GM23248 (cell line): ENCODE results near the gene XXYLT1. TPM values are rescaled to one million over a fixed set of nuclear protein-coding genes. Genes with fewer than 3 reads are reported as not detected.
"Not testable (repeated sequence)": the region's sequence is repeated elsewhere in the genome, so short reads cannot be mapped to it uniquely, and the experiment has no call there.

Experiments
- DNase-seq: peaks from one replicate; pipeline ENCODE4 v3.0.0-alpha.2; 2015
- H2AFZ ChIP-seq: fragments of 200-600 bp; sonication (generic); 2 replicates; pipeline ENCODE4 v1.6.1; 2016; ENCODE audit warnings: antibody characterized with exemption
- H3F3A ChIP-seq: fragments of 200-600 bp; sonication (generic); 2 replicates; pipeline ENCODE4 v1.6.1; 2016; ENCODE audit warnings: mild to moderate bottlenecking, antibody characterized with exemption, mixed run types; ENCODE audit not compliant: insufficient read depth
- H3K27ac ChIP-seq: fragments of 200-600 bp; sonication (generic); 2 replicates; pipeline ENCODE4 v1.5.1; 2016; ENCODE audit warnings: mild to moderate bottlenecking
- H3K27me3 ChIP-seq: fragments of 200-600 bp; sonication (generic); replicated peaks from 2 replicates; pipeline ENCODE4 v1.6.1; 2016; ENCODE audit warnings: mild to moderate bottlenecking; ENCODE audit not compliant: insufficient read depth
- H3K36me3 ChIP-seq: fragments of 200-600 bp; sonication (generic); 2 replicates; pipeline ENCODE4 v1.6.1; 2016; ENCODE audit warnings: low read depth, mild to moderate bottlenecking
- H3K4me1 ChIP-seq: fragments of 200-600 bp; sonication (generic); 2 replicates; pipeline ENCODE4 v1.6.1; 2016; ENCODE audit warnings: mild to moderate bottlenecking; ENCODE audit not compliant: insufficient read depth
- H3K4me2 ChIP-seq: fragments of 200-600 bp; sonication (generic); one replicate; pipeline ENCODE4 v1.6.1; 2016; ENCODE audit warnings: mild to moderate bottlenecking; ENCODE audit not compliant: unreplicated experiment
- H3K4me3 ChIP-seq: fragments of 200-600 bp; sonication (generic); 2 replicates; pipeline ENCODE4 v1.5.1; 2016; ENCODE audit warnings: mild to moderate bottlenecking
- H3K79me2 ChIP-seq: fragments of 200-600 bp; sonication (generic); 2 replicates; pipeline ENCODE4 v1.6.1; 2016; ENCODE audit warnings: mild to moderate bottlenecking; ENCODE audit not compliant: insufficient read depth
- H3K9ac ChIP-seq: fragments of 200-600 bp; sonication (generic); 2 replicates; pipeline ENCODE4 v1.6.1; 2016; ENCODE audit warnings: mild to moderate bottlenecking
- H3K9me2 ChIP-seq: fragments of 200-600 bp; sonication (generic); 2 replicates; pipeline ENCODE4 v1.6.1; 2016; ENCODE audit warnings: mixed run types, mild to moderate bottlenecking, moderate library complexity; ENCODE audit not compliant: insufficient read depth
- H3K9me3 ChIP-seq: fragments of 200-600 bp; sonication (generic); one replicate; pipeline ENCODE4 v1.6.1; 2017; ENCODE audit warnings: low read depth
- H4K20me1 ChIP-seq: fragments of 200-600 bp; sonication (generic); 2 replicates; pipeline ENCODE4 v1.6.0; 2016; ENCODE audit not compliant: insufficient read depth
- EZH2 ChIP-seq: fragments of 200-600 bp; sonication (generic); IDR thresholded peaks from 2 replicates; pipeline ENCODE4 v1.6.1; 2018; ENCODE audit warnings: antibody characterized with exemption, mild to moderate bottlenecking; ENCODE audit not compliant: insufficient read depth, poor library complexity, severe bottlenecking
- EZH2phosphoT487 ChIP-seq: fragments of 200-600 bp; sonication (generic); IDR thresholded peaks from 2 replicates; pipeline ENCODE4 v1.6.1; 2018; ENCODE audit warnings: antibody characterized with exemption, moderate library complexity, mild to moderate bottlenecking, low read depth; ENCODE audit not compliant: insufficient read depth
- WGBS, 2 experiments: methylation state at CpG; one replicate each; pipeline ENCODE4 v1.1.6; 2015 to 2017; ENCODE audit warnings: low lambda C conversion rate in 2 of 2, low coverage in 1 of 2; ENCODE audit errors: missing lambda C conversion rate in 2 of 2; 5-methylcytosine and 5-hydroxymethylcytosine counted together
- in situ Hi-C: fragments of 300-500 bp; cut with MboI; formaldehyde crosslinking; loops from 2 replicates; pipeline ENCODE4 v1.15.0; 2020
- polyA plus RNA-seq: library from polyadenylated mRNA; unstranded; fragments of >200 nt; fragmentation: Nextera tagmentation; extraction: Ambion mirVana; gene quantifications from 2 replicates; pipeline ENCODE4 v1.2.1, GENCODE V29; 2016
- total RNA-seq: library from RNA; depleted of rRNA; stranded (reverse); fragments of >200 nt; shearing (Covaris generic); gene quantifications from 2 replicates; pipeline ENCODE4 v1.2.3, GENCODE V29; 2014

The XXYLT1 gene
- total and polyA plus RNA-seq, 2 experiments from 2014 or later: 22.8 to 44.7 TPM

GRCh38 chr3:195306369-195306768 lies 35.4 kb upstream of the XXYLT1 start:
- no peak overlapping the region for H3K4me3 ChIP-seq

GRCh38 chr3:195302431-195302830 lies 31.5 kb upstream of the XXYLT1 start:
- no peaks in the 10 kb centered on the region for H3K27me3 ChIP-seq
- no peak overlapping the region for H3K4me3 ChIP-seq
- WGBS, 2 experiments: 89 to 90% methylated on average over 3 of the region's 3 CpGs
- no peak overlapping the region for H3K9ac ChIP-seq
- H3K9me2 ChIP-seq: no peaks in the 10 kb centered on the region
- H3K4me1 ChIP-seq: 0 out of 2 replicates have a peak, but pooled peaks cover 7% of the 10 kb centered on the region
- TF ChIP-seq EZH2phosphoT487 (no peak), EZH2 (no peak)
- H3K4me2 ChIP-seq: no peak overlapping the region
- in situ Hi-C loops: no loop called here
- H4K20me1 ChIP-seq: no peaks in the 10 kb centered on the region
- H3K9me3 ChIP-seq: no peaks in the 10 kb centered on the region
- peaks cover 21% of the 10 kb centered on the region for H3K36me3 ChIP-seq
- H3K79me2 ChIP-seq: no peaks in the 10 kb centered on the region; the same call in 1 of the 2 replicates
- peaks cover 7% of the 10 kb centered on the region; the same call in 1 of the 2 replicates for H3F3A ChIP-seq
- H2AFZ ChIP-seq: no peak overlapping the region
- H3K27ac ChIP-seq: no peak overlapping the region
- peak; percentile 22 for DNase-seq

More at GRCh38 chr3:195306369-195306768, 35.4 kb upstream of the XXYLT1 start:
- H4K20me1 ChIP-seq: no peaks in the 10 kb centered on the region
- H3K9me3 ChIP-seq: no peaks in the 10 kb centered on the region
- H3K79me2 ChIP-seq: no peaks in the 10 kb centered on the region; the same call in 1 of the 2 replicates
- H3K4me1 ChIP-seq: 0 out of 2 replicates have a peak, but pooled peaks cover 7% of the 10 kb centered on the region
- no peak overlapping the region for H3K9ac ChIP-seq
- no peak overlapping the region for H3K4me2 ChIP-seq
- WGBS, 2 experiments: 97% methylated on average over 4 of the region's 4 CpGs
- DNase-seq: no peak
- no peaks in the 10 kb centered on the region for H3K27me3 ChIP-seq
- peaks cover 14% of the 10 kb centered on the region for H3K36me3 ChIP-seq
- H3F3A ChIP-seq: peaks cover 7% of the 10 kb centered on the region; the same call in 1 of the 2 replicates
- H3K9me2 ChIP-seq: no peaks in the 10 kb centered on the region
- H2AFZ ChIP-seq: no peak overlapping the region
- H3K27ac ChIP-seq: no peak overlapping the region
- TF ChIP-seq EZH2 (no peak), EZH2phosphoT487 (no peak)
- in situ Hi-C loops: no loop called here

- H3K79me2 ChIP-seq: no peaks in the 10 kb centered on the region; the same call in 1 of the 2 replicates
- no peak overlapping the region for H2AFZ ChIP-seq
- H3K9me2 ChIP-seq: no peaks in the 10 kb centered on the region
- peaks cover 22% of the 10 kb centered on the region for H3K36me3 ChIP-seq
- H3K4me3 ChIP-seq: no peak overlapping the region
- H3K27ac ChIP-seq: no peak overlapping the region
- DNase-seq: no peak
- H3K4me1 ChIP-seq: 0 out of 2 replicates have a peak, but pooled peaks cover 4% of the 10 kb centered on the region
- H3K4me2 ChIP-seq: no peak overlapping the region
- in situ Hi-C loops: no loop called here
- H3K27me3 ChIP-seq: no peaks in the 10 kb centered on the region
- H3K9ac ChIP-seq: no peak overlapping the region
- no peaks in the 10 kb centered on the region for H4K20me1 ChIP-seq
- TF ChIP-seq EZH2phosphoT487 (no peak), EZH2 (no peak)
- H3F3A ChIP-seq: peaks cover under 1% of the 10 kb centered on the region; the same call in 1 of the 2 replicates
- no peaks in the 10 kb centered on the region for H3K9me3 ChIP-seq
Measured at GRCh38 chr3:195297446-195297845, 26.5 kb upstream of the XXYLT1 start.

GRCh38 chr3:195296662-195297061 lies 25.7 kb upstream of the XXYLT1 start:
- H3K9ac ChIP-seq: no peak overlapping the region
- H3K27ac ChIP-seq: no peak overlapping the region
- no peak overlapping the region for H3K4me2 ChIP-seq
- H3K4me3 ChIP-seq: no peak overlapping the region
- no peaks in the 10 kb centered on the region for H3K9me3 ChIP-seq
- no peaks in the 10 kb centered on the region for H4K20me1 ChIP-seq
- H3K9me2 ChIP-seq: no peaks in the 10 kb centered on the region
- no peak overlapping the region for H2AFZ ChIP-seq
- WGBS, 2 experiments: 95 to 100% methylated on average over 1 of the region's 1 CpG
- DNase-seq: no peak
- H3K4me1 ChIP-seq: no peaks in the 10 kb centered on the region
- no peaks in the 10 kb centered on the region for H3K27me3 ChIP-seq
- in situ Hi-C loops: no loop called here
- H3K79me2 ChIP-seq: no peaks in the 10 kb centered on the region
- TF ChIP-seq EZH2 (no peak), EZH2phosphoT487 (no peak)
- H3K36me3 ChIP-seq: peaks cover 26% of the 10 kb centered on the region
- no peaks in the 10 kb centered on the region for H3F3A ChIP-seq

- Histone ChIP-seq H3K9me2 (no peaks in the 10 kb centered on the region), H3K27ac (no peak overlapping the region), H3K9ac (no peak overlapping the region), H3F3A (0 out of 2 replicates have a peak, but pooled peaks cover 10% of the 10 kb centered on the region), H3K9me3 (no peaks in the 10 kb centered on the region), H4K20me1 (no peaks in the 10 kb centered on the region), H3K36me3 (peaks cover 30% of the 10 kb centered on the region), H3K79me2 (no peaks in the 10 kb centered on the region), H3K4me1 (peaks cover 7% of the 10 kb centered on the region), H3K4me3 (no peak overlapping the region), H3K4me2 (no peak overlapping the region), H3K27me3 (no peaks in the 10 kb centered on the region), H2AFZ (no peak overlapping the region)
- TF ChIP-seq EZH2 (no peak), EZH2phosphoT487 (no peak)
- no peak for DNase-seq
- 100% methylated on average over 1 of the region's 1 CpG for WGBS, 2 experiments
- in situ Hi-C loops: no loop called here
Measured at GRCh38 chr3:195291121-195291520, 20.2 kb upstream of the XXYLT1 start.

- H2AFZ ChIP-seq, H3K27me3 ChIP-seq, H3K27ac ChIP-seq, H3K9me3 ChIP-seq, H3K9ac ChIP-seq, in situ Hi-C loops, H3K79me2 ChIP-seq, H4K20me1 ChIP-seq, H3K9me2 ChIP-seq, H3K4me3 ChIP-seq, H3K4me2 ChIP-seq, DNase-seq: not testable (repeated sequence)
- peaks cover 30% of the 10 kb centered on the region for H3K36me3 ChIP-seq
- 89 to 90% methylated on average over 5 of the region's 5 CpGs for WGBS, 2 experiments
- H3K4me1 ChIP-seq: peaks cover 11% of the 10 kb centered on the region
- 0 out of 2 replicates have a peak, but pooled peaks cover 13% of the 10 kb centered on the region for H3F3A ChIP-seq
Measured at GRCh38 chr3:195290643-195291042, 19.7 kb upstream of the XXYLT1 start.
